ENCODE measurements around the gene DPP6. TPM values are rescaled to one million over a fixed set of nuclear protein-coding genes. Genes with fewer than 3 reads are reported as not detected.

DPP6 gene
- total RNA-seq, 2 donors from 2014 or later: 0.05 to 38.7 TPM

DNA sequence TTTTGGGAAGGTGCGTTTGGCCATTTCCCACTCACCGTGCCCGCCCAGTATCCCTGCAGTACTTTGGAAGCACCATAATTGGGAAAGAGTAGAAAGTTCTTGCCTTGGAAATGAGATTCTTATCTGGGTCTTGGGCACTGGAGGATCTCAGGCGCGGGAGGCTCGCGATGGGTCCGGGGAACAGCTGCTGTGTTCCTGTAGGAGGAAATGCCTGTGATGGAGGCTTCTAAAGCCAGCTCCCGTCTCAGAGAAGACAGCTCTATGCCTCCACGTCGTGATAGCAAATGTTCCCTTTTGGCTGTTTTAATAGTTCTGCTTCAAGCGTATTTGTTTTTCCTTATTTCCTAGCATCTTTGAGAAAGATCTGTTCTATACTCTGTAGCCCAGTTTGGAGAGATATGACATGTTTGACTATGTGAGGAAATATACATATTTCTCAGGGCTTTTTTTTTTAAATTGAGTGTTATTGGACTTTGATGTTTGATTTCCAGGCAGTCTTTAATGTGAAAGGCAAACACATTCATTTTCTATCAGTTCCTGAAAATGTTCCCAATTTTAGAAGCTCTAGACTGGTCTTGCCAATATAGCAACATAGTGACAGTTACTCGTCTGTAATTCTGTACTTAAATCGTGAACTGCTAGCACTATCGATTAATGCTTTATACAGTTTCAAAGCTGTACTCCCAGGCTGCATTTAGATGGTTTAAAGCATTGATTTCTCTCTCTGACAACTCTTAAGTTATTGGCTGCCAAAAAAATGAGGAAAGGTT, 280.8 kb downstream of the DPP6 start:
- intact Hi-C loops (cut with DNase I): no loop called here
- TF ChIP-seq POLR2AphosphoS5 (IDR thresholded peaks at IDR 0.05): no peak
- TF ChIP-seq, protein P1, sequence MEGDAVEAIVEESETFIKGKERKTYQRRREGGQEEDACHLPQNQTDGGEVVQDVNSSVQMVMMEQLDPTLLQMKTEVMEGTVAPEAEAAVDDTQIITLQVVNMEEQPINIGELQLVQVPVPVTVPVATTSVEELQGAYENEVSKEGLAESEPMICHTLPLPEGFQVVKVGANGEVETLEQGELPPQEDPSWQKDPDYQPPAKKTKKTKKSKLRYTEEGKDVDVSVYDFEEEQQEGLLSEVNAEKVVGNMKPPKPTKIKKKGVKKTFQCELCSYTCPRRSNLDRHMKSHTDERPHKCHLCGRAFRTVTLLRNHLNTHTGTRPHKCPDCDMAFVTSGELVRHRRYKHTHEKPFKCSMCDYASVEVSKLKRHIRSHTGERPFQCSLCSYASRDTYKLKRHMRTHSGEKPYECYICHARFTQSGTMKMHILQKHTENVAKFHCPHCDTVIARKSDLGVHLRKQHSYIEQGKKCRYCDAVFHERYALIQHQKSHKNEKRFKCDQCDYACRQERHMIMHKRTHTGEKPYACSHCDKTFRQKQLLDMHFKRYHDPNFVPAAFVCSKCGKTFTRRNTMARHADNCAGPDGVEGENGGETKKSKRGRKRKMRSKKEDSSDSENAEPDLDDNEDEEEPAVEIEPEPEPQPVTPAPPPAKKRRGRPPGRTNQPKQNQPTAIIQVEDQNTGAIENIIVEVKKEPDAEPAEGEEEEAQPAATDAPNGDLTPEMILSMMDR (IDR thresholded peaks at IDR 0.05): no peak
- no peak for TF ChIP-seq POLR2A (IDR thresholded peaks at IDR 0.05)
- Histone ChIP-seq H3K27me3 (replicated peaks; ENCODE audit: insufficient read depth) (no peaks in the 10 kb centered on the region), H3K9me3 (no peaks in the 10 kb centered on the region), H3K4me3 (no peak overlapping the region), H3K36me3 (no peaks in the 10 kb centered on the region), H3K4me1 (replicated peaks) (no peaks in the 10 kb centered on the region), H3K27ac (no peak overlapping the region)
- WGBS: 80% methylated on average over 15 of the region's 15 CpGs
- DNase-seq (ENCODE audit: low spot score): no peak

DNA sequence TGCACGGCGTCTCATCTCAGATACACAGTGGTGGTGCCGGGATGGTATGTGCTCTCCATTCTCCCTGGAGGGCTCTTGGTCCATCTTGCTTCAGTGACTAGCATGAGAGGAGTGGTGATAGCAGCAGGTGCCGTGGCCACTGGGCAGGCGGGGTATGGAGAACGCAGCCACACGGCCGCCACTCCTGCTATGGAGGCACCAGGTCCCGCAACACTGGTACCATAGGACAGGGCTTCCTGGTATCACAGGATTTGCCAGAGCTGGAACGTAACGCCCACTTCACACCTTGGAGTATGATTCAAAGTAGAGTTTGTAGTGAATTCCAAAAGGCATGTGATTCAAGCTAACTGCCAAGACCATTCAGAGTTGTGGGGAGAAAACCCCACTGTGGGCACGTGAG, 284.1 kb downstream of the DPP6 start:
- Histone ChIP-seq H3K9me3 (no peaks in the 10 kb centered on the region), H3K4me1 (replicated peaks) (no peaks in the 10 kb centered on the region), H3K36me3 (no peaks in the 10 kb centered on the region), H3K4me3 (no peak overlapping the region), H3K27me3 (replicated peaks; ENCODE audit: insufficient read depth) (no peaks in the 10 kb centered on the region), H3K27ac (no peak overlapping the region)
- 90% methylated on average over 12 of the region's 12 CpGs for whole genome bisulfite sequencing
- intact Hi-C loops (cut with DNase I): no loop called here
- no peak for DNase-seq (ENCODE audit: low spot score)
- no peak for TF ChIP-seq POLR2AphosphoS5 (IDR thresholded peaks at IDR 0.05)
- TF ChIP-seq, protein P1 (IDR thresholded peaks at IDR 0.05): no peak
- no peak for TF ChIP-seq POLR2A (IDR thresholded peaks at IDR 0.05)

DNA sequence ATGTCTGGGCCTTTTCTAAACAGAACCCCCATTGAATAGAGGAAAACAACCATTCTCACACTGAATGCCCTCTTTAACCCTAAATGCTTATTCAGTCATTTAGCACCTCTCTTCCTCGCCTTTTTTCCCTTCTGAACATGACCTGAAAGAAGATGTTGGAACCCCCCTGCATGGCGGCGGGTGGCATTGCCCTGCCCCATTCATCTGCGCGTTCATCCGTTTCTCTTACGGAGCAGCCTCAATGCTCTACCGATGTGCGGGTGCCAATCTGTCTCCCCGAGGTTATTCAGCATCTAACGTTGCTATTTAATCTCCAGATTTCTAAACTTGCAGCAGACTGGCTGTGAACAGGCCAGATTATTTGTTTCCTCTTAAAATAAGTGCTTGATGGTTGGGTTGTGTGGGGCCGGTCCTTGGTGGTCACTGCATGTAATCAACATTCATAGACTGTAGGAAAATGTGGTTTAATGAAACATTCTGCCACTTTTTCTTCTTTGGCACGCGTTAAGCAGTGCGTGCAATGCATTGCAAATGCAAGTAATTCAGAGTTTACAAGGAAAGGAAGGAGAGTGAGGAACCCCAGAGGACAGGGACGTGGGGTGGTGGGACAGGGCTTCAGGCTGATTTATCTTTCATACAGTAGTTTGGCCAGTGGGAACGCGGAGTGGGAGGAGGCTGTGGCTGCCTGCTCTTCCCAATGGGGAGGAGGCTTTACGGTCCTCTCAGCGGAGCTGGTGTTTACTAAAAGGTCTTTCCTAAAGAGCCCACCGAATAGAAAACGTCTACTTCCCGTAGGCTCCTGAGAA, 286.7 kb downstream of the DPP6 start:
- TF ChIP-seq POLR2AphosphoS5 (IDR thresholded peaks at IDR 0.05) (no peak), POLR2A (IDR thresholded peaks at IDR 0.05) (no peak)
- TF ChIP-seq, protein P1 (IDR thresholded peaks at IDR 0.05): no peak

DNA sequence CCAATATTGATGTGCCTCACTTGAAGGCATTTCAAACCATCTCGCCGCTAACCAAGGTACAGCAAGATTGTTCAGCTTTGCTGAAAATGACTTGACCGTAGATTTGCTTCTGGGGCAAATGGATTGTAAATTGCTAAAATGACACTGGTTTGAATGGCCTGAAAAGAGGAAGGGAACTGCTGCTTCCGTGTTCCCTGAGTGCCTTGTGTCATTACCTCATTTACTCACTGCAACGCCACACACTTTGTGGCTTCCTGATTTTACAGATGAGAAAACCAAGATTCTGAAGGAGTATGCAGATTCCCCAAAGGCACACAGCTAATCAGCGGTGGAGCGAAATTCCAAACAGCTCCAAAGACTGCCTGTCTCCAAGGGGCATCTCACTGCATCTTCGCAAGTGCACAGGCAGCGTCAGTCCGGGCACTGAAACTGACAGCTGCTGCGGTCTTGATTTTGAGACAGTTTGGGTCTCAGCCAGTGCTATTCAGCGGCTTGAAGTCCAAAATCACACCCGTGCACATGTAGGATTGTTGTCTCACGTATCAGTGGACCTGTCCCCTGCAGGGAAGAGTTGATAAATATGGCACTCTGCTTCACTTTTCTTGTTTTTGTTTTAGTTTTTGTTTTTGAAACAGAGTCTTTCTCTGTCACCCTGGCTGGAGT, 290.9 kb downstream of the DPP6 start:
- H3K27ac ChIP-seq: no peak overlapping the region
- no peaks in the 10 kb centered on the region for H3K36me3 ChIP-seq
- DNase-seq (ENCODE audit: low spot score): no peak
- no peak overlapping the region for H3K4me3 ChIP-seq
- H3K27me3 ChIP-seq (replicated peaks; ENCODE audit: insufficient read depth): no peaks in the 10 kb centered on the region
- no peaks in the 10 kb centered on the region for H3K9me3 ChIP-seq
- WGBS: 83% methylated on average over 14 of the region's 14 CpGs
- no peaks in the 10 kb centered on the region for H3K4me1 ChIP-seq (replicated peaks)
- TF ChIP-seq POLR2AphosphoS5 (IDR thresholded peaks at IDR 0.05): no peak
- TF ChIP-seq POLR2A (IDR thresholded peaks at IDR 0.05): no peak
- TF ChIP-seq, protein P1 (IDR thresholded peaks at IDR 0.05): no peak
- intact Hi-C loops (cut with DNase I): no loop called here

More for the DNA sequence above, 286.7 kb downstream of the DPP6 start:
- DNase-seq (ENCODE audit: low spot score): no peak
- Histone ChIP-seq H3K27me3 (replicated peaks; ENCODE audit: insufficient read depth) (no peaks in the 10 kb centered on the region), H3K4me3 (no peak overlapping the region), H3K4me1 (replicated peaks) (no peaks in the 10 kb centered on the region), H3K27ac (no peak overlapping the region), H3K36me3 (no peaks in the 10 kb centered on the region), H3K9me3 (no peaks in the 10 kb centered on the region)
- intact Hi-C loops (cut with DNase I): no loop called here
- WGBS: 62% methylated on average over 23 of the region's 23 CpGs
